ENCODE data around the gene IFNG-AS1.
A peak's percentile ranks its signal among the peaks of the same experiment; 100 is the strongest.

Gene IFNG-AS1

GRCh38 chr12:68011206-68011881, 22.1 kb downstream of the IFNG-AS1 start:
- Mint-ChIP-seq H3K27ac (no peak overlapping the region), H3K27me3 (peaks cover 2% of the 10 kb centered on the region), H3K36me3 (peaks cover 13% of the 10 kb centered on the region), H3K4me3 (no peak overlapping the region), H3K9me3 (ENCODE audit: low read depth) (peaks cover 4% of the 10 kb centered on the region), H3K4me1 (ENCODE audit: low read depth) (peaks cover 2% of the 10 kb centered on the region)

DNA sequence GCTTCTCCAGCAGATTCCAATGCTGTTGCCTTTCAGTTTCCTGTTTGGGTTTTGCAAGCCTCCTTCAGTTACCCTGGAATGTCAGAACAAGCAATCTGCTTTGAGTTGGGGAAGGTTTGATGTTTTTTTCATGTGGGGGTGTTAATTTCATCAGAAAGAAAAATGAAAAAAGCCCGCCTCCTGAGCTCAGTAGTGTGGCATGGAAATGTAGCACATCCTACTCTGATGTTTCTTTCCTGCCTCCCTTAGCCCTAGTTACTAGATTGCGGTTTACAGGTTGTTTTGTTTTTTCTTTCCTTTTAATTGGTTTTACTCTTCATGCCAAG, 22.6 kb downstream of the IFNG-AS1 start:
- H3K27ac Mint-ChIP-seq: no peak overlapping the region
- no peak overlapping the region for H3K4me3 Mint-ChIP-seq
- peaks cover 2% of the 10 kb centered on the region for H3K27me3 Mint-ChIP-seq
- H3K4me1 Mint-ChIP-seq (ENCODE audit: low read depth): peaks cover 2% of the 10 kb centered on the region
- H3K9me3 Mint-ChIP-seq (ENCODE audit: low read depth): peaks cover 4% of the 10 kb centered on the region
- H3K36me3 Mint-ChIP-seq: peaks cover 13% of the 10 kb centered on the region

GRCh38 chr12:68012712-68013111, 23.5 kb downstream of the IFNG-AS1 start:
- Mint-ChIP-seq H3K4me3 (no peak overlapping the region), H3K36me3 (peaks cover 10% of the 10 kb centered on the region), H3K9me3 (ENCODE audit: low read depth) (peaks cover 4% of the 10 kb centered on the region), H3K4me1 (ENCODE audit: low read depth) (peaks cover 2% of the 10 kb centered on the region), H3K27me3 (peaks cover 2% of the 10 kb centered on the region), H3K27ac (no peak overlapping the region)

DNA sequence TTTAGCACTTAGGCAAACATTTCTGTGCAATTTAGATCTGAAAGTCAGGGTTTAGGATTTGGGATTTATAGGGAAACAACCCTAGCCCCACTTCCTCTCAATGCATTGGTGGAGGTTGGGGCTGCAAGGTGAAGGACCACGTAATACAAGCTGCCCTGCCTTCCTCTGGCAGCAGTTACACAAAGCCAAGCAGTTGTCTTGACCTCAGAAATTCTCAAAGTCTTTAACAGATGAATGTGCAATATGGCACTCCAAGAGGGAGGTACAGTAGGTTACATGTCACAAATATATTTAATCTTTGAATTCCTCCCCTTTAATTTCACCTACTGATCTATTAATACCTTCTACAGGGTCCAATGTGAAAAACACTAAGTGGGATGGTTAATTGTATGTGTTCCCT, 23.9 kb downstream of the IFNG-AS1 start:
- no peak overlapping the region for H3K27ac Mint-ChIP-seq
- peaks cover 2% of the 10 kb centered on the region for H3K4me1 Mint-ChIP-seq (ENCODE audit: low read depth)
- H3K27me3 Mint-ChIP-seq: peaks cover 2% of the 10 kb centered on the region
- H3K9me3 Mint-ChIP-seq (ENCODE audit: low read depth): peaks cover 4% of the 10 kb centered on the region
- H3K4me3 Mint-ChIP-seq: no peak overlapping the region
- H3K36me3 Mint-ChIP-seq: peaks cover 10% of the 10 kb centered on the region

DNA sequence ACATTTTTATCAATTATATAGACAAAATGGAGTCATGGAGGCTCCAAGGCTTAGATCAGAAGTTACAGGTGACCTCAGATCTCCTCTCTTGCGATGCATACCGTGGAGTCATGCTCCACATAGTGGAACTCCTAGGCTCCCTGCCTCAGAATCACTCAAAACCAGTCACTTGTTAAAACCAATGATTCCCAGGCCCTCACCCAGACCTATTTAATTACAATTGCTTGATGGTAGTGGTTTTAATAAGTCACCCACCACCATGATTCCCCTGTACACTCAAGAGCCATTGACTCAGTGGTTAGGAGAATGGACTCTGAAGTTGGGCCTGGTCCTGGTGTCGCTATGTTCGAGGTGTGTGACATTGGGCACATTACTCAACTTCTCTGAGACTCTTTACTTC, 26.9 kb downstream of the IFNG-AS1 start:
- Mint-ChIP-seq H3K27ac (no peak overlapping the region), H3K36me3 (peaks cover 7% of the 10 kb centered on the region), H3K4me1 (ENCODE audit: low read depth) (peaks cover 2% of the 10 kb centered on the region), H3K27me3 (no peaks in the 10 kb centered on the region), H3K9me3 (ENCODE audit: low read depth) (peaks cover 4% of the 10 kb centered on the region), H3K4me3 (no peak overlapping the region)

- Mint-ChIP-seq H3K36me3 (peaks cover 9% of the 10 kb centered on the region), H3K27ac (no peak overlapping the region), H3K4me1 (ENCODE audit: low read depth) (no peaks in the 10 kb centered on the region)
Measured at GRCh38 chr12:68018315-68018714, 29.1 kb downstream of the IFNG-AS1 start.

GRCh38 chr12:68020049-68020448, 30.8 kb downstream of the IFNG-AS1 start:
- Mint-ChIP-seq H3K27ac (no peak overlapping the region), H3K4me3 (no peak overlapping the region), H3K4me1 (ENCODE audit: low read depth) (no peaks in the 10 kb centered on the region), H3K36me3 (peaks cover 3% of the 10 kb centered on the region), H3K9me3 (ENCODE audit: low read depth) (peaks cover 3% of the 10 kb centered on the region), H3K27me3 (no peaks in the 10 kb centered on the region)

More at GRCh38 chr12:68018315-68018714, 29.1 kb downstream of the IFNG-AS1 start:
- Mint-ChIP-seq H3K27me3 (no peaks in the 10 kb centered on the region), H3K9me3 (ENCODE audit: low read depth) (peaks cover 7% of the 10 kb centered on the region), H3K4me3 (no peak overlapping the region)

DNA sequence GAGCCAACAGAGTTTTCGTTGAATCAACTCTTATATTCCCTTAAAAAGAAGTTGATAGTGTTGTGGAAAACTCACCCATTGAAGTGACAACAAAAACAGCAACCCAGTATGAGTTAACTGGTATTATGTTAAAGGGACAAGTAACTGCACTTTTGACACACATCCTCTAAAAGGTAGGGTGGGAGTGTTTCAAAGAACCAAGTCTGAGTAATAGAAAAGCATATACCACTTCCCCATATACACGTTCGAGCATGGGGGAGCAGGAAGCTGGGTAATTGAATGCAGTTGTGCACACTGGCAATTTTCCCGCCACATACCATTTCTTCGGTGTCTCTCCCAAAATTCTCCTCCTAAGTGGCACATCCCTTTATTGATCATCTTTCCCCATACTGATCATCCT, 31.5 kb downstream of the IFNG-AS1 start:
- Mint-ChIP-seq H3K4me1 (ENCODE audit: low read depth) (no peaks in the 10 kb centered on the region), H3K36me3 (peaks cover 3% of the 10 kb centered on the region), H3K9me3 (ENCODE audit: low read depth) (peaks cover 3% of the 10 kb centered on the region), H3K27me3 (no peaks in the 10 kb centered on the region), H3K4me3 (no peak overlapping the region), H3K27ac (no peak overlapping the region)

GRCh38 chr12:68028647-68029046, 39.4 kb downstream of the IFNG-AS1 start:
- Mint-ChIP-seq H3K4me3 (no peak overlapping the region), H3K9me3 (ENCODE audit: low read depth) (peaks cover 6% of the 10 kb centered on the region), H3K27ac (no peak overlapping the region), H3K4me1 (ENCODE audit: low read depth) (peaks cover 23% of the 10 kb centered on the region), H3K36me3 (peaks cover 9% of the 10 kb centered on the region), H3K27me3 (no peaks in the 10 kb centered on the region)

DNA sequence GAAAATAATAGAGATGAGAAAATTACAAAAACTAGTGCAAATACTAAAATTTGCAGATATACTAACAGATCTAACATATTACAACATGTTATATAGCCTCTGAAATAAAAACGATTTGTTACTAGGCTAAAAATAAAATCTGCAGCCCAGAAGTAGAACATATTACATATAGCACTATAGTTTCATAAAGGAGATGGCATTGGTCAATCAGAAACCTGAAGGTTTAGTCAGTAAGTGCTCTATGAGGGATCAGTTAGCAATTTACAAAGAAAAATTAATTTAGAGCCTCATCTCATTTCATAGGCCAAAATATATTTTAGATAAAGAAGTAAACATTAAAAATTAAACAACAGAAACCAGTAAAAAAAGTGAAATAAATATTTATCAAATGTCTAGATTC, 41.0 kb downstream of the IFNG-AS1 start:
- Mint-ChIP-seq H3K9me3 (ENCODE audit: low read depth) (peaks cover 6% of the 10 kb centered on the region), H3K36me3 (peaks cover 9% of the 10 kb centered on the region), H3K27me3 (no peaks in the 10 kb centered on the region), H3K4me3 (no peak overlapping the region), H3K27ac (no peak overlapping the region), H3K4me1 (ENCODE audit: low read depth) (peaks cover 23% of the 10 kb centered on the region)

DNA sequence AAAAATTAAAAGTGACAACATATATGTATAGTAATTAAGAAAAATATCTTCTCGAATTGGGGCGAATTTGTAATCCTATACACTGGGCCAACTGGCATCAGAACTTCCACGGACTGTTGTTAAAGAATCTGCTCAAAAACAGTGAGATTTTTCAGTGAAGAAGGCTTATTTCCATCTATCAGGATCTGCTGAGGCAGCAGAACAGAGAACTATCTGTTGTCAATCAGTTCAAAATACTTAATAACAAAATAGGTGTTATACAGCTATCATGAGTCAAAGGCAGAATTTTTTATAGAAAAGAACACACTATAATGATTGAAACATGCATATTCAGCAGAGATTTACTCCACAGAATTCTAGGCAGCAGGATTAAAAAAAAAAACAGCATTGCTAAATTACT, 41.9 kb downstream of the IFNG-AS1 start:
- Mint-ChIP-seq H3K4me3 (peak overlapping the region; percentile 79), H3K36me3 (peaks cover 11% of the 10 kb centered on the region), H3K27ac (no peak overlapping the region), H3K27me3 (no peaks in the 10 kb centered on the region), H3K4me1 (ENCODE audit: low read depth) (peaks cover 25% of the 10 kb centered on the region), H3K9me3 (ENCODE audit: low read depth) (peaks cover 6% of the 10 kb centered on the region)

DNA sequence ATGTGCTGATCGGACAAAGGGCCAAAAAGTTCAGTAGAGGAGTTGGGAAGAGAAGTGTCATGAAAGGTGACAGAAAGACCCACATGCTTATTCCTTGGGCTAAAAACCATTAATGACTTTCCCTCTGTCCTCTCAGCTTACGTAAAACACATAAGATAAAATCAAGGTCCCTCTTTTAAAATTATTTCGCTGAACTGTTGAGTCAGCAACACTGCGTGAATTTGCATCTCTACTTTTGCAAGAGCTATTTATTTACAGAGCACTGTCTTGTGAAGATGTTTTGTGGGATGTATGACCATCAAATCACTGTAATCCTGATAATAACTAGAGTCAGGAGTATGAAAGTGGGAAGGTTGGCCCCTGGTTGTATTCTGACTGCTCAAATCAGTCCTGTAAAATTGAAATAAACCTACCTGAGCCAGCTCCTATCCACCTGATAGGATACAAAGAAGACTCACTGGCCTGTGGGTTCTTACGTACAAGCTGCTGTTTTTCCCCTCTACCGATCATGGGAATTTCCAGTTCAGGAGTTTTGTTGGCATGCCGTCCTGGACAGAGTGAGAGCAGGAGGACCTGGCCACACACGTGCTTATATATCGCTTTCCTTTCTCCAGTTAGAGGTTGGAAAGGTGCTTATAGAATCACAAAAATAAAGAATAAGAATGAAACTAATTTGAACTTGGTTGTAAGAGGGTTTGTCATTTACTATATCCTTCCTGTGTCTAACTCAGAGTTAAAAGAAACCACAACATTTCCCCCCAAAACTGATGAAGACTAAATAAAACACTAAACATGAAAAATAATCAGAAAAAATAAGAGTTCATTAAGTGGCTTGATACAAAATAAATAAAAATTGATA, 42.9 kb downstream of the IFNG-AS1 start:
- Mint-ChIP-seq H3K4me1 (ENCODE audit: low read depth) (peaks cover 28% of the 10 kb centered on the region), H3K36me3 (peaks cover 11% of the 10 kb centered on the region), H3K9me3 (ENCODE audit: low read depth) (peaks cover 6% of the 10 kb centered on the region), H3K27me3 (no peaks in the 10 kb centered on the region), H3K4me3 (peak overlapping the region; percentile 79), H3K27ac (peak overlapping the region; percentile 84)

DNA sequence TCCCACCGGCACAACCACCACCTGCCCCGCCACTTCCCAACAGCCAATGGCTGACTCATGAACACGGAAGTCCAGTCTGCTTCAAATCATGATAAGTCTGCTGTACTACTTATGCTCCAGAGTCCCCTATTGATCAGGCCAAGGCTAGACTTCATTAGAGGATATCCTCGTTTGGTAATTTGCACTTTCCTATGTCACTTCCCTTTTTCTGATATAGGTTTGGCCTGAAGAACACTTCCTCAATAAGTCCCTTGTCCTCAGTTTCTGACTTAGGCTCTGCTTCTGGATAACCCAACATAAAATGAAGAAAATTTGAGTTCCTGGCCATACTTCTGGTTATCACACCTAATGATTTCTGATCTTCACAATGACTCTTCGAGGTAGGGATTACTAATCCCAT, 45.3 kb downstream of the IFNG-AS1 start:
- Mint-ChIP-seq H3K9me3 (ENCODE audit: low read depth) (no peaks in the 10 kb centered on the region), H3K27me3 (no peaks in the 10 kb centered on the region), H3K36me3 (peaks cover 5% of the 10 kb centered on the region), H3K27ac (no peak overlapping the region), H3K4me1 (ENCODE audit: low read depth) (peaks cover 38% of the 10 kb centered on the region), H3K4me3 (no peak overlapping the region)

DNA sequence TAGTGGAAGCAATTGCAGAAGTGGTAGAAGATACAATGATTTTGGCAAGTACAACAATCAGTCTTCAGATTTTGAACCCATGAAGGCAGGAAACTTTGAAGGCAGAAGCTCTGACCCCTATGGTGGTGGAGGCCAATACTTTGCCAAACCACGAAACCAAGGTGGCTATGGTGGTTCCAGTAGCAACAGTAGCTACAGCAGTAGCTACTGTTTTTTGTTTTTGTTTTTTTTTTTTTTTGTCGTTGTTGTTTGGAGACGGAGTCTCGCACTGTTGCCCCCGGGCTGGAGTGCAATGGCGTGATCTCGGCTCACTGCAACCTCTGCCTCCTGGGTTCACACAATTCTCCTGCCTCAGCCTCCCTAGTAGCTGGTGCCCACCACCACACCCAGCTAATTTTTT, 47.4 kb downstream of the IFNG-AS1 start:
- H3K27me3 Mint-ChIP-seq: no peaks in the 10 kb centered on the region
- no peak overlapping the region for H3K27ac Mint-ChIP-seq
- H3K4me1 Mint-ChIP-seq (ENCODE audit: low read depth): peaks cover 41% of the 10 kb centered on the region
- peaks cover 2% of the 10 kb centered on the region for H3K36me3 Mint-ChIP-seq
- H3K4me3 Mint-ChIP-seq: no peak overlapping the region
- H3K9me3 Mint-ChIP-seq (ENCODE audit: low read depth): no peaks in the 10 kb centered on the region

DNA sequence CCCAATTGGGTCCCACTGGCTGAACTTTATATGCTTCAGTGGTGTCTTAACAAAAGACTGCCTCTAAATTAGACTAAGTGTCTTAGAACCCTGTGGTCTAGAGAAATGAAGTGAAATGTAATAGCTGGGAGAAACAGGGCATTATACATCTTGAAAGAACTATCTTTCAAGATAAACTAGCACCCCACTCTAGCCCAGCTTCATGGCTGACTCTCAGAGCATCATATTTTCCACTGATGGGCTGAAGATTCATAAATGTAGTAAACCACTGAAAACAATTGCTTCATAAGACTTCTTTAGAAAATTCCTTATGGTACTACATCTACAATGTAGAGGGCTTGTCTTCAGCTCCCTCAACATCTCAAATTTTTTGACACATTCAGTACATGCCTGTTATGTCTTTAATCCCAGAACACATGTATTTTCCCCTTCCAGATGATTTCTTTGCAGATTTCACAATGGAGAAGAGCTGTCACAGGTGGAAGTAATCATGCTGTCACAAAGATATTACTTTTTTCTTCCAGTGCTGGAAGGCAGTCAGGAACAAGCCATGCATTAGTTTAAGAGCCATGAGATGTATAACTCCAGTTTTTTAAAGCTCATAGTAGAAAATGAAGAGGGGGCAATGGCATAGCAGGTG, 48.5 kb downstream of the IFNG-AS1 start:
- Mint-ChIP-seq H3K4me3 (no peak overlapping the region), H3K4me1 (ENCODE audit: low read depth) (peaks cover 39% of the 10 kb centered on the region), H3K27me3 (no peaks in the 10 kb centered on the region), H3K9me3 (ENCODE audit: low read depth) (no peaks in the 10 kb centered on the region), H3K36me3 (peaks cover 2% of the 10 kb centered on the region), H3K27ac (peak overlapping the region; percentile 78)

All from activated naive CD8-positive, alpha-beta T cell (primary cell).